HCT116 (cell line): Measurements from ENCODE around the gene USP7.

Experiments
- CTCF ChIP-seq, 3 experiments: fragments of 200-600 bp in 1 of 3; sonication (generic) in 1 of 3; IDR thresholded peaks in 2 of 3; conservative IDR thresholded peaks in 1 of 3; 2 replicates each; pipeline ENCODE4 v1.5.1; 2012 to 2017; ENCODE audit warnings: low read depth in 2 of 3, low read length in 2 of 3, antibody characterized with exemption in 1 of 3, borderline replicate concordance in 1 of 3, control low read depth in 1 of 3, mild to moderate bottlenecking in 1 of 3, mixed read lengths in 1 of 3, mixed run types in 1 of 3, moderate library complexity in 1 of 3; ENCODE audit not compliant: insufficient read depth in 1 of 3
- POLR2AphosphoS5 ChIP-seq: IDR thresholded peaks from 2 replicates; pipeline ENCODE4 v1.6.1; 2011; ENCODE audit warnings: mild to moderate bottlenecking, low read depth, low read length, moderate library complexity
- REST ChIP-seq: IDR thresholded peaks from 2 replicates; pipeline ENCODE4 v1.6.1; 2012; ENCODE audit warnings: low read depth
- ZFX ChIP-seq: fragments of 450-650 bp; IDR thresholded peaks from 2 replicates; pipeline ENCODE4 v1.6.1; 2017

- TF ChIP-seq CTCF (IDR thresholded peaks at IDR 0.05 in 2 of 3, conservative IDR thresholded peaks at IDR 0.05 in 1 of 3; ENCODE audit: borderline replicate concordance in 1 of 3, insufficient read depth in 1 of 3, low read depth in 2 of 3, low read length in 2 of 3) (no peak), REST (no peak), POLR2AphosphoS5 (no peak), ZFX (no peak)
These were observed 71.6 kb downstream of the USP7 start for GRCh38 chr16:8892101-8892575.
